IMR-90 (cell line): Measurements from ENCODE around the gene HMCN1.

ENCODE experiments used
- CEBPB ChIP-seq: IDR thresholded peaks from 2 replicates; pipeline ENCODE4 v1.6.1; 2012; ENCODE audit warnings: low read depth, low read length, improper control_type of control experiment
- MAFK ChIP-seq: IDR thresholded peaks from 2 replicates; pipeline ENCODE4 v1.6.1; 2012; ENCODE audit warnings: low read depth, low read length, improper control_type of control experiment
- NFE2L2 ChIP-seq: fragments of 150-350 bp; IDR thresholded peaks from 2 replicates; pipeline ENCODE4 v1.6.1; 2016; ENCODE audit warnings: low read depth, mild to moderate bottlenecking, low read length
- POLR2A ChIP-seq: IDR thresholded peaks from 2 replicates; pipeline ENCODE4 v1.6.1; 2012; ENCODE audit warnings: mild to moderate bottlenecking, low read depth, low read length
- RAD21 ChIP-seq: IDR thresholded peaks from 2 replicates; pipeline ENCODE4 v1.6.1; 2012; ENCODE audit warnings: low read length, improper control_type of control experiment
- USF2 ChIP-seq: fragments of 150-350 bp; IDR thresholded peaks from 2 replicates; pipeline ENCODE4 v1.6.1; 2017; ENCODE audit warnings: mild to moderate bottlenecking, antibody characterized with exemption, low read length, low read depth
- TF ChIP-seq, protein P1 (sequence below): conservative IDR thresholded peaks from 2 replicates; pipeline ENCODE4 v1.5.1; 2012; ENCODE audit warnings: mild to moderate bottlenecking, low read depth, low read length, improper control_type of control experiment

GRCh38 chr1:185933580-185933979 lies 199.4 kb downstream of the HMCN1 start:
- TF ChIP-seq, protein P1, sequence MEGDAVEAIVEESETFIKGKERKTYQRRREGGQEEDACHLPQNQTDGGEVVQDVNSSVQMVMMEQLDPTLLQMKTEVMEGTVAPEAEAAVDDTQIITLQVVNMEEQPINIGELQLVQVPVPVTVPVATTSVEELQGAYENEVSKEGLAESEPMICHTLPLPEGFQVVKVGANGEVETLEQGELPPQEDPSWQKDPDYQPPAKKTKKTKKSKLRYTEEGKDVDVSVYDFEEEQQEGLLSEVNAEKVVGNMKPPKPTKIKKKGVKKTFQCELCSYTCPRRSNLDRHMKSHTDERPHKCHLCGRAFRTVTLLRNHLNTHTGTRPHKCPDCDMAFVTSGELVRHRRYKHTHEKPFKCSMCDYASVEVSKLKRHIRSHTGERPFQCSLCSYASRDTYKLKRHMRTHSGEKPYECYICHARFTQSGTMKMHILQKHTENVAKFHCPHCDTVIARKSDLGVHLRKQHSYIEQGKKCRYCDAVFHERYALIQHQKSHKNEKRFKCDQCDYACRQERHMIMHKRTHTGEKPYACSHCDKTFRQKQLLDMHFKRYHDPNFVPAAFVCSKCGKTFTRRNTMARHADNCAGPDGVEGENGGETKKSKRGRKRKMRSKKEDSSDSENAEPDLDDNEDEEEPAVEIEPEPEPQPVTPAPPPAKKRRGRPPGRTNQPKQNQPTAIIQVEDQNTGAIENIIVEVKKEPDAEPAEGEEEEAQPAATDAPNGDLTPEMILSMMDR: no peak
- TF ChIP-seq NFE2L2 (no peak), POLR2A (no peak), USF2 (no peak), CEBPB (no peak), RAD21 (no peak), MAFK (no peak)
